NB4 (cell line): ENCODE measurements around the gene RIMS1.

Experiments used
- MAX ChIP-seq: IDR thresholded peaks from 2 replicates; pipeline ENCODE4 v1.6.1; 2011; ENCODE audit warnings: low read depth, low read length
- MYC ChIP-seq: IDR thresholded peaks from 2 replicates; pipeline ENCODE4 v1.6.1; 2011; ENCODE audit warnings: low read depth, low read length
- POLR2A ChIP-seq: IDR thresholded peaks from 2 replicates; pipeline ENCODE4 v1.6.1; 2011; ENCODE audit warnings: mild to moderate bottlenecking; ENCODE audit not compliant: insufficient read length; ENCODE audit errors: extremely low read depth
- TF ChIP-seq, protein P1 (sequence below): IDR thresholded peaks from one replicate; pipeline ENCODE4 v1.5.1; 2012; ENCODE audit warnings: low read depth, low read length

GRCh38 chr6:72238900-72239299, 352.6 kb downstream of the RIMS1 start:
- TF ChIP-seq, protein P1, sequence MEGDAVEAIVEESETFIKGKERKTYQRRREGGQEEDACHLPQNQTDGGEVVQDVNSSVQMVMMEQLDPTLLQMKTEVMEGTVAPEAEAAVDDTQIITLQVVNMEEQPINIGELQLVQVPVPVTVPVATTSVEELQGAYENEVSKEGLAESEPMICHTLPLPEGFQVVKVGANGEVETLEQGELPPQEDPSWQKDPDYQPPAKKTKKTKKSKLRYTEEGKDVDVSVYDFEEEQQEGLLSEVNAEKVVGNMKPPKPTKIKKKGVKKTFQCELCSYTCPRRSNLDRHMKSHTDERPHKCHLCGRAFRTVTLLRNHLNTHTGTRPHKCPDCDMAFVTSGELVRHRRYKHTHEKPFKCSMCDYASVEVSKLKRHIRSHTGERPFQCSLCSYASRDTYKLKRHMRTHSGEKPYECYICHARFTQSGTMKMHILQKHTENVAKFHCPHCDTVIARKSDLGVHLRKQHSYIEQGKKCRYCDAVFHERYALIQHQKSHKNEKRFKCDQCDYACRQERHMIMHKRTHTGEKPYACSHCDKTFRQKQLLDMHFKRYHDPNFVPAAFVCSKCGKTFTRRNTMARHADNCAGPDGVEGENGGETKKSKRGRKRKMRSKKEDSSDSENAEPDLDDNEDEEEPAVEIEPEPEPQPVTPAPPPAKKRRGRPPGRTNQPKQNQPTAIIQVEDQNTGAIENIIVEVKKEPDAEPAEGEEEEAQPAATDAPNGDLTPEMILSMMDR, result no peak
- TF ChIP-seq POLR2A (no peak), MAX (no peak), MYC (no peak)
